ENCODE results near the gene NFKBIA.
"Not testable (repeated sequence)": the region's sequence is repeated elsewhere in the genome, so short reads cannot be mapped to it uniquely, and the experiment has no call there.

NFKBIA gene

DNA sequence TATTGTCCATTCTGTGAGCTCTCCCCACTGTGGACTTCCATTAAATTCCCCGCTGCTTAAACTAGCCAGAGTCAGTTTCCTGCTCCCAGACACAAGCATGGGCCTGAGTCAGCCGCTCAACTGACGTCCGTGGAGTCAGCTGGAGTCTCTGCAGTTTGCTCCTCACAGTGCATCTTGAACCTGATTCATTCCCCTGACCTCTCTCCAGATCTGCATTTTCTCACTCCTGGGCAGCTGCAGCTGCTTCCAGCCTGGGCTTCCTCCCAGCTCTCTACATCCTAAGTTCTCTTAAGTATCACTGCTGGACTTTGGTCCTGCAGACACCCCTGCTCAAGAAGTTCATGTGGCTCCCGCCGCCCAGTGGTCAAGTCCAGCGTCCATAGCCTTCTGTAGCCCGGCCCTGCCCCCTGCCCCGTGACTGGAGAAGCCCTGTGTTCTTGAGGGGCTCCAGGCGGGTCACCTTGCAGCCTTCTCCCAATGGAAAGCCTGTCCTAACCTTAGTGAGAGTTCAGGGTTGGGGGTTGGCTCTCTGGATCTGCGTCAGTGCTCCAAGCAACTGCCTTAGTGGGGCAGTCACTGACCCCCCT lies 20.0 kb downstream of the NFKBIA start:
- H3K27ac ChIP-seq: peak overlapping the region in 3 of 11 experiments; percentile 53 to 66 (median 57); a peak in 4 of 22 replicates
- no peak overlapping the region for H3K9ac ChIP-seq
- peaks cover 21 to 28% (median 25%) of the 10 kb centered on the region in 10 experiments for H3K4me1 ChIP-seq
- H3K27me3 ChIP-seq: no peaks in the 10 kb centered on the region
- no peaks in the 10 kb centered on the region for H4K20me1 ChIP-seq
- H3K36me3 ChIP-seq: no peaks in the 10 kb centered on the region
- H3K9me3 ChIP-seq (replicated peaks in 1 of 11): peaks cover 0 to 4% (median 0%) of the 10 kb centered on the region in 11 experiments; a peak in 1 of 22 replicates
- H3K4me2 ChIP-seq: peak overlapping the region; percentile 41 to 79 (median 63); a peak in 18 of 22 replicates
- H3K4me3 ChIP-seq: no peak overlapping the region
- TF ChIP-seq Cebpa-rat (IDR thresholded peaks at IDR 0.05): no peak

DNA sequence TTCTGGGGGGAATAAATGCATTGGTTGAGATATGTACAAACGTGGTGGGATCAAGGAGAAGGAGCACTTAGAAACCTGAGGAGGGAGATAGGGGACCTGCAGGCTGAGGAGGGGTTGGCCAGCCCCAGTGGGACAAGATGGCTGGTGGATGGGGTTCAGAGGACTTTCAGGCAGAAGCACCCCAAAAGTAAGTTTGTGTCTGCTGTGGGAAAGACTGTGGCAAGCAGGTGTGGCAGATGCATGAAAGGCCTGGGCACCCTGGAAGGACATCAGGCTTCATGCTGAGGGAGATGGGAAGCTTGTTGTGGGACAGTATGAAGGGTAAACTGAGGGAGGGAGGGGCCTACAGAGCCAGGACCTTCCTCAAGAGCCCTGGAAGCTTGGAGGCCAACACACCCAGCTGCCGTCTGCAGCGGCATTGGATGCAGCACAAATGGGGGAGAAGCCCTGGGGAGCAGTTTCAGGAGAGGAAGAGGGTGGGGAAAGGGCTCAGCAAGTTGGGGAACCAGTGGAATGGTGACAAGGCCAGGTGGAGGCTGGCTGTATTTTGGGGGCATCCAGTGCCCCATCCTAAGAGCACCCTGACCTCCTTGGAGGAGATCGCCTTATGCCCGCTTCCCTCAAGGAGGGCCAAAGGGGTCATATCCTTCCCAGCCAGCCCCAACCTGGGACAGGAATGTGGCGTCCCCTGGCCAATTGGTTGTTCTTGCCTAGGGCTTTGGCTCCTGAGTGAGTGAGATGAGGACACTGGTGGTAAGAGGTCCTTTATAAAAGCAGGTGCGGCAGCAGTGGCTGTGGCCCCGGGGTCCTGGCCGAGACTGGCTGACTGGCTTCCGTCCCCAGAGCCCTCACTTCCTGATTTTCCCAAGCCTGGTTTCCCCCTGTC lies 20.7 kb downstream of the NFKBIA start:
- H3K27ac ChIP-seq: no peak overlapping the region
- peak overlapping the region in 7 of 11 experiments; percentile 50 to 79 (median 64); a peak in 6 of 22 replicates for H3K4me2 ChIP-seq
- no peaks in the 10 kb centered on the region for H3K36me3 ChIP-seq
- no peak overlapping the region for H3K4me3 ChIP-seq
- H3K27me3 ChIP-seq: no peaks in the 10 kb centered on the region
- H3K4me1 ChIP-seq: peaks cover 21 to 28% (median 25%) of the 10 kb centered on the region in 10 experiments
- no peak overlapping the region for H3K9ac ChIP-seq
- peaks cover 0 to 4% (median 0%) of the 10 kb centered on the region in 11 experiments; a peak in 1 of 22 replicates for H3K9me3 ChIP-seq (replicated peaks in 1 of 11)
- H4K20me1 ChIP-seq: no peaks in the 10 kb centered on the region
- no peak for TF ChIP-seq Cebpa-rat (IDR thresholded peaks at IDR 0.05)

DNA sequence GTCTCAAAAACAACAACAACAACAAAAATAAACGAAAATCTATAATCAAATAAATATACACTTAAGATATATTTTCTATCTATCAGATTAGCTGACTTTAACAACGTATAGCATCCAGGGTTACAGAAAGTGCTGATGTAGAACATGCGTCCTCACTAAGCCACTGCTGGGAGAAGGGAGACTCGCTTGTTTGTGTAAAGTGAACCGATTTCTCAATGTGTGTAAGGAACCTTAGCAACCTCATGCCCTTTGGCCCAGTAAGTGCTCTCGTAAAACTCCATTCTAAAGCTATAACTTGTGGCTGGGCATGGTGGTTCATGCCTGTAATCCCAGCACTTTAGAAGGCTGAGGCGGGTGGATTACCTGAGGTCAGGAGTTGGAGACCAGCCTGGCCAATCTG lies 23.8 kb downstream of the NFKBIA start:
- no peaks in the 10 kb centered on the region for H3K36me3 ChIP-seq
- H3K9me3 ChIP-seq (replicated peaks in 1 of 11): no peaks in the 10 kb centered on the region
- H3K9ac ChIP-seq: no peak overlapping the region
- no peaks in the 10 kb centered on the region for H4K20me1 ChIP-seq
- no peak overlapping the region for H3K27ac ChIP-seq
- H3K27me3 ChIP-seq: no peaks in the 10 kb centered on the region
- H3K4me2 ChIP-seq: no peak overlapping the region
- no peak for TF ChIP-seq Cebpa-rat (IDR thresholded peaks at IDR 0.05)
- no peak overlapping the region for H3K4me3 ChIP-seq
- peaks cover 17 to 38% (median 27%) of the 10 kb centered on the region in 10 experiments for H3K4me1 ChIP-seq

DNA sequence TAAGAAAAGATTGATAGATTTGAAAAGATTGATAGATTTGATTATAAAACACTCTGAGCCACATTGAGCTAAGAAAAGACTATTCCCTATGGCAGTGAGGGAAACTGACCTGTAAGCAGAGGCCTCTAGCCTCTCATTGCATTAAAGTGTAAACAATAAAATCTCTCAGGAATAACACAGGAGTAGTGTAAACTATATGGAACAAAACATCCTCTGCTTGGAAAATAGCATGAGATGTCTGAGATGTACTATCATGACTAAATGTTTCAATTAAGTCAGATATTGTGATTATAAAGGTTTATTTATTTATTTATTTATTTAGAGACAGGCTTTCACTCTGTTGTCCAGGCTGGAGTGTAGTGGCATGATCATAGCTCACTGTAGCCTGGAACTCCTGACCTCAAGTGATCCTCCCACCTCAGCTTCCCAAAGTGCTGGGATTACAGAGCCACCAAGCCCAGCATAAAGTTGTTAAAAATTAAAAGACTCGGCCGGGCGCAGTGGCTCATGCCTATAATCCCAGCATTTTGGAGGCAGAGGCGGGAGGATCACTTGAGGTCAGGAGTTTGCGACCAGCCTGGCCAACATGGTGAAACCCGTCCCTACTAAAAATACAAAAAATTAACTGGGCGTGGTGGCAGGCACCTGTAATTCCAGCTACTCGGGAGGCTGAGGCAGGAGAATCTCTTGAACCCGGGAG lies 25.2 kb downstream of the NFKBIA start:
- H3K36me3 ChIP-seq; H3K4me2 ChIP-seq; H3K4me3 ChIP-seq; H4K20me1 ChIP-seq; H3K9me3 ChIP-seq (replicated peaks in 1 of 11); H3K27me3 ChIP-seq; H3K27ac ChIP-seq; H3K9ac ChIP-seq: not testable (repeated sequence)
- peaks cover 4 to 38% (median 18%) of the 10 kb centered on the region in 10 experiments; a peak in 18 of 20 replicates for H3K4me1 ChIP-seq

DNA sequence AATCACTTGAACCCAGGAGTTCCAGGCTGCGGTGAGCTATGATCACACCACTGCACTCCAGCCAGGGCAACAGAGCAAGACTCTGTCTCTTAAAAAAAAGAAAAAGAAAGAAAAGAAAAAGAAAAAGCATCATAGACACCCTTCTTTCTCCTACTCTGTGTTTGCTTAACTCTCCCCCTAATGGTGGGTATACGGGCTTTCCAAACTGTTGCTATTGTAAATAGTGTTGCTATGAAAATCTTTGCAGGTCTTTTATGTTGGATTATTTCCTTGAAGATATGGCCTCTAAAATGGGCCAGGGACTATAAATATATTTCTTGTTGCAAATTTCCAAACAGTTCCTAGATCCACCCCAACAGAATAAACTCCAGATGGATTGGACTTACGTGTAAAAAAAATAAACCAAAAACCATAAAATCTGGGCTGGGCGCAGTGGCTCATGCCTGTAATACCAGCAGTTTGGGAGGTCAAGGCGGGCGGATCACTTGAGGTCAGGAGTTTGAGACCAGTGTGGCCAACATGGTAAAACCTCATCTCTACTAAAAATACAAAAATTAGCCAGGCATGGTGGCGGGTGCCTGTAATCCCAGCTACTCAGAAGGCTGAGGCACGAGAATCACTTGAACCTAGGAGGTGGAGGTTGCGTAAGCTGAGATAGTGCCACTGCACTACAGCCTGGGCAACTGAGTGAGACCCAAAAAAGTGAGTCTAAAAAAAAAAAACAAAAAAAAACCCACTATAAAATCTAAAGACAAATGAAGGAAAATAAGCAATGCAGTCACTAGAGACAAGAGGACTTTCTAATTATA lies 25.9 kb downstream of the NFKBIA start:
- H3K27me3 ChIP-seq: no peaks in the 10 kb centered on the region
- no peak overlapping the region for H3K4me3 ChIP-seq
- H3K4me1 ChIP-seq: peaks cover 0 to 40% (median 18%) of the 10 kb centered on the region in 10 experiments; a peak in 14 of 20 replicates
- H3K9me3 ChIP-seq (replicated peaks in 1 of 11): no peaks in the 10 kb centered on the region
- H3K36me3 ChIP-seq: no peaks in the 10 kb centered on the region
- TF ChIP-seq Cebpa-rat (IDR thresholded peaks at IDR 0.05): no peak
- no peak overlapping the region for H3K27ac ChIP-seq
- H4K20me1 ChIP-seq: no peaks in the 10 kb centered on the region
- no peak overlapping the region for H3K4me2 ChIP-seq
- H3K9ac ChIP-seq: no peak overlapping the region

DNA sequence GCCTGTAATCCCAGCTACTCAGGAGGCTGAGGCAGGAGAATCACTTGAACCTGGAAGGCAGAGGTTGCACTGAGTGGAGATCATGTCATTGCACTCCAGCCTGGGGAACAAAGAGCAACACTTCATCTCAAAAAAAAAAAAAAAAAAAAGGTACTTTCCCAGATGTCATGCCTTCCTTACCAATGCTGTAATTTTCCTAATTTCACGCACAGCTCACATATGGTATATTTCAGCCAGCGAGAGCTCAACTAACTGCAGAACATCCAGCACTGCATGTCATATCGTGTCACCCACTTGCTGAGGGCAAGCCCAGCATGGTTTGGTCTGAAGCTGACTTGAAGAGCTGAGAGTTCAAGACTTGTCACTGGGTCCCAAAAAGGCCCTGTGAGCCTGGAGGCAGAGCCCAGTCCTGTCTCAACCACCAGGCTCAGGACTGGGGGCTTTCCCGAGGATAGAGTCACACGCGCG lies 29.0 kb downstream of the NFKBIA start:
- TF ChIP-seq Cebpa-rat (IDR thresholded peaks at IDR 0.05): no peak
- Histone ChIP-seq H3K9ac (no peak overlapping the region), H3K4me1 (peaks cover 0 to 59% (median 19%) of the 10 kb centered on the region in 10 experiments; a peak in 14 of 20 replicates), H3K27me3 (no peaks in the 10 kb centered on the region), H3K27ac (peak overlapping the region in 2 of 11 experiments; percentile 48 to 65; a peak in 5 of 22 replicates), H4K20me1 (no peaks in the 10 kb centered on the region), H3K4me2 (peak overlapping the region in 3 of 11 experiments; percentile 53 to 72 (median 69); a peak in 6 of 22 replicates), H3K4me3 (no peak overlapping the region), H3K36me3 (no peaks in the 10 kb centered on the region), H3K9me3 (replicated peaks in 1 of 11) (peaks cover 6 to 23% (median 15%) of the 10 kb centered on the region in 11 experiments; a peak in 20 of 22 replicates)

DNA sequence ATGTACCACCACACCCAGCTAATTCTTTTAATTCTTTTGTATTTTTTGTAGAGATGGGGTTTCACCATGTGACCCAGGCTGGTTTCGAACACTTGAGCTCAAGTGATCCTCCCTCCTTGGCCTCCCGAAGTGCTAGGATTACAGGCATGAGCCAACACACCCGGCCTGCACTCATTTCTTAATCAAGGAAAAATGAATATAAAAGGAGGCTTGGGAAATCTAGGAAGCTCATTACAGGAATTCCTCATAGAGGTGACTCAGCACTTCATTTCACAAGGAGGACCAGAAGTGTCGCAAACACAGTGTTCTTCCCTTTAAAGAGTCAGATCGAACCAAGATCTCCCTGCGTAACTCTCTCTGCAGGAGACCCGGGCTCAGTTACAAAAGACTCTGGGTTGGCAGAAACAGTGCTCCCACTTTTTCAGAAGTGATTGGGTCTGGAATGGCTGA lies 30.3 kb downstream of the NFKBIA start:
- no peaks in the 10 kb centered on the region for H4K20me1 ChIP-seq
- H3K27me3 ChIP-seq: no peaks in the 10 kb centered on the region
- H3K4me3 ChIP-seq: no peak overlapping the region
- peak overlapping the region in 7 of 11 experiments; percentile 43 to 72 (median 65); a peak in 14 of 22 replicates for H3K4me2 ChIP-seq
- H3K9ac ChIP-seq: peak overlapping the region in 1 of 11 experiments; percentile 38; a peak in 4 of 22 replicates
- peaks cover 6 to 25% (median 15%) of the 10 kb centered on the region in 11 experiments; a peak in 20 of 22 replicates for H3K9me3 ChIP-seq (replicated peaks in 1 of 11)
- H3K27ac ChIP-seq: peak overlapping the region in 8 of 11 experiments; percentile 1 to 65 (median 42); a peak in 11 of 22 replicates
- no peaks in the 10 kb centered on the region for H3K36me3 ChIP-seq
- TF ChIP-seq Cebpa-rat (IDR thresholded peaks at IDR 0.05): peak in 9 of 11 experiments; percentile 11 to 79 (median 40); a peak in 8 of 22 replicates
- H3K4me1 ChIP-seq: peaks cover 5 to 72% (median 31%) of the 10 kb centered on the region in 10 experiments; a peak in 18 of 20 replicates

DNA sequence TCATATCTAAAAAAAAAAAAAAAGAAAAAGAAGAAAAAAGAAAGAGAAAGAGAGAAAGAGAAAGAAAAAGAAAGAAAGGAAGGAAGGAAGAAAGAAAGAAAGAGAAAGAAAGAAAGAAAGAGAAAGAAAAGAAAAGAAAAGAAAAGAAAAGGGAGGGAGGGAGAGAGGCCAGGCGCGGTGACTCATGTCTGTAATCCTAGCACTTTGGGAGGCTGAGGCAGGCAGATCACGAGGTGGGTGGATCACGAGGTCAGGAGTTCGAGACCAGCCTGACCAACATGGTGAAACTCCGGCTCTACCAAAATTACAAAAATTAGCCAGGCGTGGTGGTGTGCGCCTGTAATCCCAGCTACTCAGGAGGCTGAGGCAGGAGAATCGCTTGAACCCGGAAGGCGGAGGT lies 31.3 kb downstream of the NFKBIA start:
- H3K27me3 ChIP-seq, H4K20me1 ChIP-seq, H3K36me3 ChIP-seq, H3K9ac ChIP-seq, H3K4me3 ChIP-seq: not testable (repeated sequence)
- Histone ChIP-seq H3K4me1 (peaks cover 16 to 82% (median 42%) of the 10 kb centered on the region in 10 experiments), H3K9me3 (replicated peaks in 1 of 11) (peaks cover 6 to 25% (median 15%) of the 10 kb centered on the region in 11 experiments; a peak in 20 of 22 replicates), H3K4me2 (0 out of 22 replicates have a peak overlapping the region, but pooled peaks of 1 of the 11 experiments have one; percentile 38), H3K27ac (0 out of 22 replicates have a peak overlapping the region, but pooled peaks of 1 of the 11 experiments have one; percentile 22)
